ENCODE measurements around the gene OTUB2.

Gene OTUB2

DNA sequence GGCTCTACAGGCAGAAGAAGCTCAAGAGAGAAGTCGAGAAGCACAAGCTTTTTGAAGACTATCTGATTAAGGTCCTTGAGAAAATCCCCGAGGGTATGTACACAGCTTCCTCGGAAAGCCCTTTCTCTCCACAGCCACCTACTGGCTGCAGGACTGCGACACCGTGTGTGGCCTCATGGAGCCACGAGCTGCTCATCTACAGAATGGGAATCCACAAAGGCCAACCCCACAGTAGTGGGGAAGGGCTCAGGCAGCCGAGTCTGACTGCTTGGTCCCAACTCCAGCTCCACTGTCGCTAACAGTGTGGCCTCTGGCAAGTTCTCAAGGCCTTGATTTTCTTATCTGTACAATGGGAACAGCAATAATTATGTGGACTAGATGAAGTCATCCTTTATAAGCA is 26.6 kb upstream of the OTUB2 start:
- Histone ChIP-seq H3K4me3 (ENCODE audit: low read length) (no peak overlapping the region), H3K9ac (ENCODE audit: low read length) (no peak overlapping the region), H4K20me1 (ENCODE audit: insufficient read depth, low read length) (no peaks in the 10 kb centered on the region), H3K9me3 (ENCODE audit: insufficient read depth, low read length) (no peaks in the 10 kb centered on the region), H3K27ac (ENCODE audit: low read length) (no peak overlapping the region), H3K4me2 (ENCODE audit: low read length) (no peak overlapping the region), H3K79me2 (ENCODE audit: low read length) (no peaks in the 10 kb centered on the region), H3K27me3 (ENCODE audit: low read depth, low read length) (0 out of 2 replicates have a peak, but pooled peaks cover 18% of the 10 kb centered on the region), H3K36me3 (replicated peaks; ENCODE audit: low read depth, low read length) (no peaks in the 10 kb centered on the region), H2AFZ (ENCODE audit: low read depth, low read length) (no peak overlapping the region), H3K4me1 (ENCODE audit: low read length) (peaks cover 9% of the 10 kb centered on the region)
- TF ChIP-seq EZH2phosphoT487 (IDR thresholded peaks at IDR 0.05; ENCODE audit: low read depth) (no peak), CTCF (IDR thresholded peaks at IDR 0.05; ENCODE audit: low read depth, low read length) (no peak)

DNA sequence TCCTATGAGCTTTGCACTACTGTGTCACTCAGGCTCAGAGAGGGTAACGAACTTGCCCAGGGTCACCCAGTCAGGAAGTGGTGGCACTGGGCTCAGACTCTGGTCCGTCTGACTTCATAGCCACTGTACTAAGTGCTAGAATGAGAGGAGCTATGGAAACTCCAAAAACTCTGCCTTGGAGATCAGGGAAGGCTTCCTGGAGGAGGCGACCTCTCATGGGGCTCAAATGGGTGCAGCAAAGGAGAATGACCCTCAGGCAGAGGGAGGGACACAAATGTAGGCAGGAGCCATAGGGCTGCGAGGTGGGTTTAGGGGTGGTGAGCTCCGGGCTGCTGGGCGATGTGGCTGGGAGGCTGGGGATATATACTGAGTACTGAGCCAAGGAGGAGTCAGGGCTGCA is 25.9 kb upstream of the OTUB2 start:
- Histone ChIP-seq H3K4me1 (ENCODE audit: low read length) (peaks cover 14% of the 10 kb centered on the region), H3K4me3 (ENCODE audit: low read length) (no peak overlapping the region), H2AFZ (ENCODE audit: low read depth, low read length) (no peak overlapping the region), H3K27me3 (ENCODE audit: low read depth, low read length) (0 out of 2 replicates have a peak, but pooled peaks cover 13% of the 10 kb centered on the region), H3K27ac (ENCODE audit: low read length) (no peak overlapping the region), H3K9me3 (ENCODE audit: insufficient read depth, low read length) (no peaks in the 10 kb centered on the region), H3K79me2 (ENCODE audit: low read length) (no peaks in the 10 kb centered on the region), H3K36me3 (replicated peaks; ENCODE audit: low read depth, low read length) (no peaks in the 10 kb centered on the region), H3K9ac (ENCODE audit: low read length) (no peak overlapping the region), H3K4me2 (ENCODE audit: low read length) (no peak overlapping the region), H4K20me1 (ENCODE audit: insufficient read depth, low read length) (no peaks in the 10 kb centered on the region)
- TF ChIP-seq CTCF (IDR thresholded peaks at IDR 0.05; ENCODE audit: low read depth, low read length) = no peak
- no peak for TF ChIP-seq EZH2phosphoT487 (IDR thresholded peaks at IDR 0.05; ENCODE audit: low read depth)

DNA sequence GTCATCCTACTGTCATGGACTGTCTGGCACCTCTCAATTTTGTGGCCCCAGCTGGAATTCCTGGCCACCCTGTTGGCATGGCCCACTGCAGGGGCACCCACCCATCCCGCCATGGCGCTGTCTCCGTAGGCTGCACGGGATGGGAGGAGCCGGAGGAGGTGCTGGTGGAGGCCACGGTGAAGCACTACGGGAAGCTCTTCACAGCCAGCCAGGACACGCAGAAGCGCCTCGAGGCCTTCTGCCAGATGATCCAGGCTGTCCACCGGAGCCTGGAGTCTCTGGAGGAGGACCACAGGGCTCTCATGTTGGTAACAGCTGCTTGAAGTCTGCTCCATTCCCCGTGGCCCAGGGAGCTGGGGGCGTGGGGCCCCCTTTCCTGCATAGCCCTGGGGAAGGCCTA is 25.1 kb upstream of the OTUB2 start:
- H3K79me2 ChIP-seq (ENCODE audit: low read length) = no peaks in the 10 kb centered on the region
- no peaks in the 10 kb centered on the region for H3K36me3 ChIP-seq (replicated peaks; ENCODE audit: low read depth, low read length)
- H3K9me3 ChIP-seq (ENCODE audit: insufficient read depth, low read length) = no peaks in the 10 kb centered on the region
- H3K4me2 ChIP-seq (ENCODE audit: low read length) = peak overlapping the region; percentile 89; the same call in 1 of the 2 replicates
- H3K4me3 ChIP-seq (ENCODE audit: low read length) = no peak overlapping the region
- H4K20me1 ChIP-seq (ENCODE audit: insufficient read depth, low read length) = no peaks in the 10 kb centered on the region
- no peak overlapping the region for H3K9ac ChIP-seq (ENCODE audit: low read length)
- no peak overlapping the region for H2AFZ ChIP-seq (ENCODE audit: low read depth, low read length)
- no peak overlapping the region for H3K27ac ChIP-seq (ENCODE audit: low read length)
- H3K27me3 ChIP-seq (ENCODE audit: low read depth, low read length) = 0 out of 2 replicates have a peak, but pooled peaks cover 13% of the 10 kb centered on the region
- TF ChIP-seq CTCF (IDR thresholded peaks at IDR 0.05; ENCODE audit: low read depth, low read length) = no peak
- no peak for TF ChIP-seq EZH2phosphoT487 (IDR thresholded peaks at IDR 0.05; ENCODE audit: low read depth)
- peaks cover 21% of the 10 kb centered on the region for H3K4me1 ChIP-seq (ENCODE audit: low read length)

- Histone ChIP-seq H3K4me3 (ENCODE audit: low read length) (peak overlapping the region; percentile 57), H3K4me1 (ENCODE audit: low read length) (peaks cover 22% of the 10 kb centered on the region), H3K9ac (ENCODE audit: low read length) (no peak overlapping the region; the same call in 1 of the 2 replicates), H3K27ac (ENCODE audit: low read length) (no peak overlapping the region), H3K36me3 (replicated peaks; ENCODE audit: low read depth, low read length) (no peaks in the 10 kb centered on the region), H3K9me3 (ENCODE audit: insufficient read depth, low read length) (no peaks in the 10 kb centered on the region), H3K27me3 (ENCODE audit: low read depth, low read length) (0 out of 2 replicates have a peak, but pooled peaks cover 13% of the 10 kb centered on the region), H3K79me2 (ENCODE audit: low read length) (no peaks in the 10 kb centered on the region), H3K4me2 (ENCODE audit: low read length) (peak overlapping the region; percentile 89), H2AFZ (ENCODE audit: low read depth, low read length) (peak overlapping the region; percentile 81), H4K20me1 (ENCODE audit: insufficient read depth, low read length) (no peaks in the 10 kb centered on the region)
- TF ChIP-seq CTCF (IDR thresholded peaks at IDR 0.05; ENCODE audit: low read depth, low read length) (peak; percentile 98), EZH2phosphoT487 (IDR thresholded peaks at IDR 0.05; ENCODE audit: low read depth) (no peak)
Measured at GRCh38 chr14:94001501-94002396, 24.4 kb upstream of the OTUB2 start.
